ENCODE results near the gene DYNC1I2.
"Not testable (repeated sequence)": the region's sequence is repeated elsewhere in the genome, so short reads cannot be mapped to it uniquely, and the experiment has no call there.

DYNC1I2 gene

DNA sequence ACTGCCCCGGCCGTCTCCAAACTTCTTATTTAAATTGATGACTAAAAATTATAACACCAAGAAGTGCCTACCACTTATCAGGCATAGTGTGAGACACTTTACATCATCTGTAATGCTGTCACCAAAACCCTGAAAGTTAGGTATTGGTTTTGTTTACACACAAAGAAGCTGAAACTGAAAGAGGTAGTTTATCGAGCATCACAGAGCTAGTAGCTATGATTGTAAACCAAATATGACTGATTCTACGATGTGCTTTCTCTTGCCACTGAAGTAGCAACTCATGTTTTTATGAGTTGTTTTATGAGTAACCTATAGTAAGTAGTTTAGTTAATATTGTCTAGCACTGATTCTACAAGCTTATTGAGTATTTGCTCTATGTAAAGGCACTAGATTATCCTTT, 31.5 kb downstream of the DYNC1I2 start:
- DNase-seq = no peak

DNA sequence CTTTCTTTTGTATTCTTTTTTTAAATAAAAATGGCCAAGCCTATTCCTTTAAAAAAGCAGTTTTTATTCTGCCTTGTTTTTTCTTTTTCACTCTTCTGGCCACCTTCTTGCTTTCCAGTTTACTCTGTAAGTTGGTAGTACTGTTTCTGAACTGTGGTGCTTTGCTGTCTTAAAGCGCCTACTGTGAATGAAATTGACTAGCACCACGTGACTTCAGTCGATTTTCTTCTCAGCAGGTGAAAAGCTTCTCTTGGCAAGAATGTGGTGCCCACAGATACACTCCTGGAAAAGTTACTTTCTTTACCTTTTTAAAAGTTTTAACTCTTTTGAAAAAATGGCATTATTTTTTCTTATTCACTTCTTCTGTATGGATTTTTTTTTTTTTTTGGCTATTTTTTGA, 32.4 kb downstream of the DYNC1I2 start:
- no peak for DNase-seq

DNA sequence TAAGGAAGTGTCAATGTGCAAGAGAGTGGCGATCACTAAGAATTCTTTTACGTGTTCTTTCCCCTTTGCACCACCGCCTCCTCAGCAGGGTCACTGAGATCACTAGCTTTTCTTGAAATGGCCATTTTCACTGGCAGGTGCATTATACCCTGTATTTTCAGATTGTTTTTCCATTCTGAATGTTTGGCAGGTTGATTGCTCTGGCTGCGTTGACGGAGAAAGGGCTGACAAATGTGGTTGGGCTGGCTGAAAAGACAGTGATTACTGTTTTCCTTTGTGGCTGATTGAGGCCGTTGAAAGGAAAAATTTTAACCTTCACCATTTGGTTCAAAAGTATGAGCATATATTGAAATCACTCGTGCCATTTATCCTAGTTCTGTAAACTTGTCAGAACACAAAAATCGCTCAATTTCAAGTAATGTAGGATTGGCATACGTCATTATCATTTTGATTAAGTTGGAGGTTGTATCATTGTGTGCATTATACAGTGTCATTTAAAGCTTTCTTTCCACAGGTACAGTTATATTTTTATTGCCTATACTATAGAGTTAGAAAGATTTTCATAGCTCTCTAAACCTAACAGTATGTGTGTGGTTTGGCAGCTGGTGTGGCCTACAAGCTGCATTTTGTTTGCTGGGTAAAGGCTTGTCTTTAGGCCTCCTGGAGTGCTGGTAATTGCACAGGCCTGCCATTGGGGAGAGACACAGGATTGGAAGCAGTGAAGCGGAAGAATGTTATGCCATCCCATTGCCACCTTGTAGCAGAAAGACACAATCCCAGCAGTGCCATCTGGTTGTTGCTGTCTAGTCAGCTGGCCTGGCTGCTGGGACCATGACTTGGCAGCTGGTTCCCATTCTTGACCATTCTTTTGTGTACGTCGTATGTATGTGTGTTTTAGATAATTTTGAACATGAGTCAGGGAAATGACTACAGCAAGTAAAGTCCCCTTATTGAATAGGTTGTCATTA, 36.7 kb downstream of the DYNC1I2 start:
- no peak for DNase-seq

DNA sequence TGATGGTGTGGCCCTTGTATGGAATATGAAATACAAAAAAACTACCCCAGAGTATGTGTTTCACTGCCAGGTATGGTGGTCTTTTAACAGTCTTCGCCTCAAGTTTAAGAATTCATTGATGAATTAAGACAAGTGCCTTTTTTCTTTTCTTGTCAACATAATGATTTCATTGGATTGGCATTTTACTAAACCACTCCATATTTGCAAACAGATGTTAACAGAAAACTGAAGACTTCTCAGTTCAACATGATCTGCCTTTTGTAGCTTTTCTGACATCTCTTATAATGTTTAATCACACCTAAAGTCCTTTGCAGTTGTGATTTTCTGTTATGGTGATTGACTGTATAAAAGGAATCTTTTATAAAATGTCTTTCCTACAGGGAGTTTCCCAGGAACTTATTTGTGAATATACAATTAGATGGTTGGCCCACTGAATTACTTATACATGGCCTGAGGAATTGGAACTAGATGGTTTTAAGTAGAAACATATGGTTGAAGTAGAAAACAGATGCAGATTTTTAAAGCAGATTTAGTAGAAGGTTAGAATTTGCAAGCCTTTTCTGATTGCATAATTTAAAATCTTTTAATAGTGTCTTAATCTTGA, 39.7 kb downstream of the DYNC1I2 start:
- DNase-seq = no peak

DNA sequence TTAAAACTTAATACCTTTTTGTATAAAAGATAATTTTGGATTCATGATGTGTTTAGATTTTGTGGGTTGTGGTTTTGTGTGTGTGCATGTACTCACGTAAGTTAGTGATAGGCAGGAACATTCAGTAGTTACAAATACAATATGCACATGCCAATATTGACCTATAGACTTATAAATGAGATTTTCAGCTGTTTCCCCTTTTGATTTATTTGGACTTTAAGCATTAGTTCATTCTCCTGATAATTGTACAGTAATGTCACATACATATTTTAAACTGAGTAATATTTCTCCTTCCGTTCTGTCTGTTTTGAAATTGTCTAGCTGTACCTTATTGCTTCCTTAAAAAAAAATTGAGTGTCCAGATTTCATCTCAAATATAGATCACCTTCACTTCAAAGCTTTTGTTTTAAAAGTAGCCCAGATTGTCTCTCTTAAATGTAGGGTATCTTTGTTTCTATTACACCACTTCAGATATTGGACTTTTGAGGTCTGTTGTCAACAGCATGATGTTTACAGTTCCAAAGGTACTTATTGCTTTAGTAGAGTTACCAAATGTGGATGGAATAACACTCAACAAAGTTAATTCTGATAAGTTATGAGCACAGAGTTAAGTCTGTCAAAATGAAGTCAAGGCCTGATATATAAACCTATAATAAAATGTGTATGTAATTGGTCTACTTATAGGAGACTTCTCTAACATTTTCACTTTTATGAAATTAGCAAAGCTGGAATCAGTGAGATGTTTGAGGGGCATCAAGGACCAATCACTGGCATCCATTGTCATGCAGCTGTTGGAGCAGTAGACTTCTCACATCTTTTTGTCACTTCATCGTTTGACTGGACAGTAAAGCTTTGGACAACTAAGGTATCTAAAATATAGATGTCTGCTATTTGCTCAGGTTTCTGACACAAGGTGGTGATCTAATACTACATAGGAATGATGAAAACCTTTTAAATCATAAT, 42.0 kb downstream of the DYNC1I2 start:
- DNase-seq = no peak

DNA sequence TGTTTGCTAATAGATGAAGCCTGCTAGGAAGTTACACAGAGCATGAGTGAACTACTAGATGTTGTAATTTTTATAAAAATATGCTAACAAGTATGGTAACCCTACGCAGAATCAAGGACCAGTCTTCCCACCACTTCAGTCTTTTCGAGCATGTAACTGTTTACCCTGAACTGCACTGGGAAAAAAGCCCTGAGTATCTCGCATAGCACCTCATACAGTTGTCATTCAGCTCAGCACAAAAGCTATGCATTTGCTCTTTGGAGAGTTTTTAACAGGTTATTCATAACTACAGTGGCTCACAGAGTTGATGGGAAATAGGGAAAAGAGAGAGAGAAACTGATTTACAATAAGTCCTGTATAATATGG, 42.7 kb downstream of the DYNC1I2 start:
- no peak for DNase-seq

DNA sequence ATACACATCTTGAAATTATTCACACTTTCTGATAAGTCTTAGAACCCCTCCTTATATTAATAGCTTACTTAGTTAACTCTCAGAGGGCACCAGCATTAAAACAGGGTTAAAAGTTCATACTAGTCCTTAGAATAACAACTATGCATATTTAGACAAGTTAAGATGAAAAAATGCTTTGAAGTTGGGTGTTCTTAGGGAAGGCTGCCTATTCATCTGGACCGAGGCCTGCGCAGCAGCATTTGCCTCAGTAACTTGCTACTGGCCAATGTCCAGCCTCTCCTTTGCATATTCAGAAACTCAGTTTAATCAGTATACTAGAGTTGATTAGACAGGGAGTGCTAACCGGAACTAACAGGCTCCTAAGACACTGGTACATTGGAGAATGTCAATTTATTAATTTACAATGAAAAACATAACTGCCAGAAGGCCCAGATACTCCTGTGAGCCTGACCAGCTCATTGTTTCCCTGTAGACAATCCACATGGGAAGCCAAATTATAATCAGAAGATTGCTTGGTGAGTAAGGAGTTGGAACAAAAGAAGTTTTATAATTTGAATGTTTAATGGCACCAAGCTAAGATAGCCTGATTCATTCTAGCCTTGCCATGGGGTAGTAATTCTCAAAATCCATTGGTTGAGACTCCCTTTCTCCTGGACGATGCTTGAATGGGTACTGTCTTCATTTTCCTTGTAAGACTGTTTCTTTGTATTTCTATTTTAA, 48.9 kb downstream of the DYNC1I2 start:
- DNase-seq = no peak

DNA sequence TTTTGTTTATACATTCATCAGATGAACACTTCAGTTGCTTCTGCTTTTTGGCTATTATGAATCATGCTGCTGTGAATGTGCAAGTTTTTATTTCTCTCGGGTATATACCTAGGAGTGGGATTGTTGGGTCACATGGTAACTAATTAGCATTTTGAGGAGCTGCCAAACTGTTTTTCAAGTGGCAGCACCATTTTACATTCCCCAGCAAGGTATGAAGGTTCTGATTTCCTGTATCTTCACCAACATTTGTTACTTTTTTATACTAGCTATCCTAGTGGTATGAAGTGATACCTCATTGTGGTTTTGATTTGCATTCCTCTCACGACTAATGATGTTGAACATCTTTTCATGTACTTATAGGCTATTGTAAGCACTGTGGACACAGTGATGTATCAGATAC, 53.9 kb downstream of the DYNC1I2 start:
- DNase-seq = no peak

DNA sequence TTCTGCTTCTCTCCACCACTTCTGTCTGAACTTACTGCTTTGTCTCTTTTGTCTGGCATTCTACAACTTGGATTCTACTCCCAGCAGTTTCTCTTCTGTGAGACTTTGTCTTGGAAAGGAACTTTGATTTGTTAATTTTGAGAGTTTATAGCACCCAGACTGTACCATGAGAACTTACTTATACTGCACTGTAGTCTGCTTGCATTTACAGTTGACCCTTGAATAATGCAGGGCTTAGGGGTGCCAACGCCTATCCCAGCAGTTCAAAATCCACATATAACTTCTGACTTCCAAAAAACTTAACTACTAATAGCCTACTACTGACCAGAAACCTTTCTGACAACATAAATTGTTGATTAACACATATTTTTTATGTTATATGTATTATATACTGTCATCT, 55.5 kb downstream of the DYNC1I2 start:
- DNase-seq = no peak

DNA sequence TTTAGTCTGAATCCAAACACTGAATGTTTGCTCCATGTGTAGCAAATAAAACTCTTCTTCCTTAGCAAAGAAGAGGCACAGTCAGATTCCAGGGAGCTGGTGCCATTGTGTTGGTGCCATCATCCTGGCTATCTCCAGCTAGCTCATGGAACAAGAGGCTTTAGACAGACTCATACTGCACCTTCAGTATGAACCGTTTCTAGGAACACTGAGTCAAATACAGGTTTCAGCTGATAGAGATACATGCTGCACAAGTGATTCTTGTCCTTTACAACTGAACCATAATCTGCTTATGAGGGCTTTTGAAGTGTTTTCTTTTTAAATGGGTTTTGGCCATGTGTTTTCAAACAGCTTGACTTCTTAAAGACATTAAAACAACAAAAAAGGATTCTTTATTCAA, 57.9 kb downstream of the DYNC1I2 start:
- no peak for DNase-seq

DNA sequence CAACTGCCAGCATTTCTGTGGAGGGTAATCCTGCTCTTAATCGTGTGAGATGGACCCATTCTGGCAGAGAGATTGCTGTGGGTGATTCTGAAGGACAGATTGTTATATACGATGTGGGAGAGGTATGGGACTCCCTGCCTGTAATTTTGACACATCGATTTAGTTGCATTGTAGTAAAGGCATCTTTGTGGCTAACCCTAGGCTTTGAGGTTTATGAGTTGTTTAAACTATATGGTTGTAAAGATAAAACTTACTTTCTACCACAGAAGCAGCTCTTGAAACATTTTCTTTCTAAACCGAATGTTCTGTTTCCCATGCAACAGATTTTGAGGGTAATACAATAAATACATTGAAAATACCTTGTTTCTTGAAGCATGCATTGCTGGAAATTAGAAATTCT, 58.5 kb downstream of the DYNC1I2 start:
- no peak for DNase-seq

DNA sequence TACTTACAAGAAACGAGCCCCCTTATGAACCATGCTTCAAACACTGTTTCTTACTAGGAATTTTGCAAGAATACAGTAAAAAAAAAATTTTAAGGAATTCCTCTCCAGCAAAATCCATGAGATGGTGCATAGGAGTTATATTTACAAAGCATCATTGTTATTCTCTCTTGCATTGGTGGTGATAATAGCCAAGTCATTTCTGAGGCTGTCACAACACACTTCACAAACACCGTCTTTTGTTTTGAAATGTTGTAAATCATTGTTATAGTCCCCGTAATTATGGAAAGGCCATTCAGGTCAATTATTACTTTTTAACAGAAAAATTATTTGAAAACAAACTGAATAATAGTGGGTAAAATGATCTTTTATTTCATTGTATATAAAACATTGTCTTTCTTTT, 60.1 kb downstream of the DYNC1I2 start:
- no peak for DNase-seq

DNA sequence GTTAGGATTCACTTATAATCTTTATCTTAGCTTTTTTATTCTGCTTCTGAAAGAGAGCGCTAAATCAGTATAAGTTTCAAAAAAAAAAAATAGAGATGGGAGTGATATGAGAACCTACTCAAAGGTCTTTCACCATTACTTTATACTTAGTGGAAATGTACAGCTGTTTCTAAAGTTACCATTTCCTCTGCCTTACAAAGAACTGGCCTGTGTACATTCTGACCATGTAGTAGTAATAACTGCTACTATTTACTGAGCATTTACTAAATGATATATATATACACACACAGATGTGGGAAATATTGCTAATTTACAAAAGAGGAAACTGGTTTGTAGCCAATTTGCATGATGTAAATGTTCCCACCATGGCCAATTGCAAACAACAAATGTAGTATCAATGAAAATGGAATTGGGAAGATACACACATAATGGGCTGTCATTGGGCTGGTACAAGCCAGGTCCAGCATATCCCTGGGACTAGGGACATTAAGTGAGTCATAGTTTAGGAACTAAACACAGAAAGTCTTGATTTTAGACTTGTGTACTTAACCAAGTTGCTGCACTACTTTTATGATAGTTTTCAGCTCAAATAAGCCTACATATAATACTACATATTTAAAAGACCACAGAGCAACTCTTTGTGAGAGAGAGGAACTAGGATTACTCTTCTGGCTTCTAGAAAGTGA, 67.1 kb downstream of the DYNC1I2 start:
- DNase-seq = no peak

DNA sequence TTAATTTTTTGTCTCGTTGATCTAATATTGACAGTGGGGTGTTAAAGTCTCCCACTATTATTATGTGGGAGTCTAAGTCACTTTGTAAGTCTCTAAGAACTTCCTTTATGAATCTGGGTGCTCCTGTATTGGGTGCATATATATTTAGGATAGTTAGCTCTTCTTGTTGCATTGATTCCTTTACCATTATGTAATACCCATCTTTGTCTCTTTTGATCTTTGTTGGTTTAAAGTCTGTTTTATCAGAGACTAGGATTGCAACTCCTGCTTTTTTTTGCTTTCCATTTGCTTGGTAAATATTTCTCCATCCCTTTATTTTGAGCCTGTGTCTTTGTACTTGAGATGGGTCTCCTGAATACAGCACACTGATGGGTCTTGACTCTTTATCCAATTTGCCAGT, 71.5 kb downstream of the DYNC1I2 start:
- not testable (repeated sequence) for DNase-seq

DNA sequence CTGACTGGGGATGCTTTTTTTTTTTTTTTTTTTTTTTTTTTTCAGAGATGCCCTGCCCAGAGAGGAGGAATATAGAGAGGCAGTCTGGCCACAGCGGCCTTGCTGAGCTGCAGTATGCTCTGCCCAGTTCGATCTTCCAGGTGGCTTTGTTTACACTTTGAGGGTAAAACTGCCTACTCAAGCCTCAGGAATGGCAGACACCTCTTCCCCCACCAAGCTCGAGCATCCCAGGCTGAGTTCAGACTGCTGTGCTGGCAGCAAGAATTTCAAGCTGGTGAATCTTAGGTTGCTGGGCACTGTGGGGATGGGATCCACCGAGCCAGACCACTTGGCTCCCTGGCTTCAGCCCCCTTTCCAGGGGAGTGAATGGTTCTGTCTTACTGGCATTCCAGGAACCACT, 73.9 kb downstream of the DYNC1I2 start:
- not testable (repeated sequence) for DNase-seq

DNA sequence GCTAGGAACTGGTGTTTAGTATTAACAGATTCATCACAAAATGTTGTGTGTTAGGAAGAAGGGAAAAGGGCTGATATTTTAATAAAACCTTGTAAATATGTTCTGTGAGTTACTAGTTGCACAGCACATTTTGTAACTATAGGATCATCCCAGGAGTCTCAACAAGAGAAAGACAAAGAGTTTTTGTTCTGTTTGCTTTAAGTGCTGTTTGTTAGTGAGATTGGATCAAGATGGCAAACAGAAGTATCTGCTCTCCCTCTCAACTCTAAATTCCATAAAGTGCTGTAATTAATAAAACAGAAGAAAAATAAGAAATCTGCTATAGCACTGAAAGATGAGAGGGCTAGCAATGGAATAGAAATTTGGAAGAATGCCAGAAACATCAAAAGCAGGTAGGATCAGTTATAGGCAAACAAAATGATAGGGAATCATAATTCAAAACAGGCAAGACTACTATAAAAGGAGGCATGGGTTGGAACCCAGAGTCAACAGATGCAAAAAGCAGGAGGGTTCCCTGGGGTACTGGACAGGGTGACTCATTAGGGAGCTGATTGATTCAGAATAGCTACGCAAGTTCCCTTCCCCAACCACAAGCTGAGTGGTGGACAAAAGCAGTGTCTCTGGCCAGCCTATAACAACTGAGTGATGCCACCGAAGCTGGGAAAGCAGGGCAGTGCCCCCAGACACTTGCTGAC, 75.8 kb downstream of the DYNC1I2 start:
- DNase-seq = no peak

DNA sequence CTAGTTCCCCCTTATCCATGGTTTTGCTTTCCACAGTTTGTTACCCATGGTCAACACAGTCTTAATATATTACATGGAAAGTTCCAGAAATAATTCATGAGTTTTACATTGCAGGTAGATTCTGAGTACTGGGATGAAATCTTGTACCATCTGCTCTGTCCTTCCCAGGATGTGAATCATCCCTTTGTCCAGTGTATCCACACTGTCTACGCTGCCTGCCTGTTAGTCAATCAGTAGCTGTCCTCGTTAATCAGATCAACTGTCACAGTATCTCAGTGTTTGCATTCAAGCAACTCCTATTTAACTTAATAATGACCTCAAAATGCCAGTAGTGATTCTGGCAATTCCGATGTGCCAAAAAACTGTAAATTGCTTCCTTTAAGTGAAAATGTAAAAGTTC, 76.3 kb downstream of the DYNC1I2 start:
- no peak for DNase-seq

DNA sequence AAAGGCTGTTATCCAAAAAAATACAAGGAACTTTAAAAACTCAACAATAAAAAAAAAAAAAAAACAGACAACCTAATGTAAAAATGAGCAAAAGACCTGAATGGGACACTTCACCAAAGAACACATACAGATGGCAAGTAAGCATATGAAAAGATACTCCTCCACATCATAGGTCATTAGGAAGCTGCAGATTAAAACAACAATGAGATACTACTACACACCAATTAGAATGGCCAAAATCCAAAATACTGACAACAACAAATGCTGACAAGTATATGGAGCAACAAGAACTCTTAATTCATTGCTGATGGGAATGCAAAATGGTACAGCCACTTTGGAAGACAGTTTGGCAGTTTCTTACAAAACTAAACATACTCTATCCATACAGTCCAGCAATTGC, 84.2 kb downstream of the DYNC1I2 start:
- no peak for DNase-seq

DNA sequence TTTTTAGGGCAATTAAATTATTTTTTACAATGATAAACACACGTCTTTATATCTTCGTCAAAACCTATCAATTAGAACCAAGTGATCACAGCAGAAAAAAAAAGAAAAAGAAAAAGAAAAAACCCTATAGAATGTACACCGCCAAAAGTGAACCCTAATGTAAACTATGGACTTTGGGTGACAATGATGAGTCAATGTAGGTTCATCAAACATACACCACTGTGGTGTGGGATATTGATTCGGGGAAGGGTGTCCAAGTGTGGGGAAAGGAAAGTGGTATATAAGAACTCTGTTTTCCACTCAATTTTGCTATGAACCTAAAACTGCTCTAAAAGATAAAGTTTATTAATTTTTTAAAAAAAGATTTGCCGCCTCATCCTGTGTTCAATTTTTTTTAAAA, 85.1 kb downstream of the DYNC1I2 start:
- DNase-seq = no peak

DNA sequence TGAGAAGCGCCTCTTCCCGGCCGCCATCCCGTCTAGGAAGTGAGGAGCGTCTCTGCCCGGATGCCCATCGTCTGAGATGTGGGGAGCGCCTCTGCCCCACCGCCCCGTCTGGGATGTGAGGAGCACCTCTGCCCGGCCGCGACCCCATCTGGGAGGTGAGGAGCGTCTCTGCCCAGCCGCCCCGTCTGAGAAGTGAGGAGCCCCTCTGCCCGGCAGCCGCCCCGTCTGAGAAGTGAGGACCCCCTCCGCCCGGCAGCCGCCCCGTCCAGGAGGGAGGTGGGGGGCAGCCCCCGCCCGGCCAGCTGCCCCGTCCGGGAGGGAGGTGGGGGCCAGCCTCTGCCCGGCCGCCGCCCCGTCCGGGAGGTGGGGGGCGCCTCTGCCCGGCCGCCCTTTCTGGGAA, 87.3 kb downstream of the DYNC1I2 start:
- DNase-seq = not testable (repeated sequence)

DNA sequence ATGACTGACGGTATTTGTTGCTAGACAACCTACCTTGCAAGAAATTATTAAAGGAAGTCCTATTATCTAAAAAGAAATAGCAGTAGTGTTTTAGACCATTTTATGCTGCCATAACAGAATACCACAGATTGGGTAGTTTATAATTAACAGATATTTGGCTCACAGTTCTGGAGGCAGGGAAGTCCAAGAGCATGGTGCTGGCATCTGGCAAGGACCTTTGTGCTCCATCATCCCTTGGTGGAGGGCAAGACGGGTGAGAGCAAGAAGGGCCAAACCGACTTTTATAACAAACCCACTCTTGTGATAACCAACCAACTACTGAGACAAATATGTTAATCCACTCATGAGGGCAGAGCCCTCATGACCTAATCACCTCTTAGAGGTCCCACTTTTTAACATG, 91.2 kb downstream of the DYNC1I2 start:
- no peak for DNase-seq

Data from GOT3 (cell line).